ENCODE data around the gene ALKBH1.
"Not testable (repeated sequence)": the region's sequence is repeated elsewhere in the genome, so short reads cannot be mapped to it uniquely, and the experiment has no call there.

DNA sequence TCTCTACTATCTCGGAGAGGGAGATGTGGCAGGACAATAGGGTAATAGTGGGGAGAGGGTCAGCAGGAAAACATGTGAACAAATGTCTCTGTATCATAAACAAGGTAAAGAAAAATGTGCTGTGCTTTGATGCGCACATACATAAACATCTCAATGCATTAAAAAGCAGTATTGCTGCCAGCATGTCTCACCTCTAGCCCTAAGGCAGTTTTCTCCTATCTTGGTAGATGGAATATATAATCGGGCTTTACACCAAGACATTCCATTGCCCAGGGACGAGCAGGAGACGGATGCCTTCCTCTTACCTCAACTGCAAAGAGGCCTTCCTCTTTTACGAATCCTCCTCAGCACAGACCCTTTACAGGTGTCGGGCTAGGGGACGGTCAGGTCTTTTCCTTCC is 72.4 kb downstream of the ALKBH1 start:
- TF ChIP-seq, protein P1, sequence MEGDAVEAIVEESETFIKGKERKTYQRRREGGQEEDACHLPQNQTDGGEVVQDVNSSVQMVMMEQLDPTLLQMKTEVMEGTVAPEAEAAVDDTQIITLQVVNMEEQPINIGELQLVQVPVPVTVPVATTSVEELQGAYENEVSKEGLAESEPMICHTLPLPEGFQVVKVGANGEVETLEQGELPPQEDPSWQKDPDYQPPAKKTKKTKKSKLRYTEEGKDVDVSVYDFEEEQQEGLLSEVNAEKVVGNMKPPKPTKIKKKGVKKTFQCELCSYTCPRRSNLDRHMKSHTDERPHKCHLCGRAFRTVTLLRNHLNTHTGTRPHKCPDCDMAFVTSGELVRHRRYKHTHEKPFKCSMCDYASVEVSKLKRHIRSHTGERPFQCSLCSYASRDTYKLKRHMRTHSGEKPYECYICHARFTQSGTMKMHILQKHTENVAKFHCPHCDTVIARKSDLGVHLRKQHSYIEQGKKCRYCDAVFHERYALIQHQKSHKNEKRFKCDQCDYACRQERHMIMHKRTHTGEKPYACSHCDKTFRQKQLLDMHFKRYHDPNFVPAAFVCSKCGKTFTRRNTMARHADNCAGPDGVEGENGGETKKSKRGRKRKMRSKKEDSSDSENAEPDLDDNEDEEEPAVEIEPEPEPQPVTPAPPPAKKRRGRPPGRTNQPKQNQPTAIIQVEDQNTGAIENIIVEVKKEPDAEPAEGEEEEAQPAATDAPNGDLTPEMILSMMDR (IDR thresholded peaks at IDR 0.05; ENCODE audit: low read length), result not testable (repeated sequence)
- not testable (repeated sequence) for TF ChIP-seq EZH2 (optimal IDR thresholded peaks at IDR 0.05; ENCODE audit: low read depth, low read length)

Measured in MM.1S (cell line).